Thyroid gland (tissue), 4 donors: ENCODE results near the gene BACH2. TPM values are rescaled to one million over a fixed set of nuclear protein-coding genes. Genes with fewer than 3 reads are reported as not detected.

Experiments used
- DNase-seq, 2 donors: peaks; one replicate each; pipeline ENCODE4 v3.0.0-alpha.2; 2019
- H3K27ac ChIP-seq, 3 donors: fragments of 200-600 bp; sonication (generic); 1 replicate in 2 of 3; 2 replicates in 1 of 3; pipeline ENCODE4 v1.5.1; 2016 to 2019; ENCODE audit warnings: mild to moderate bottlenecking in 1 of 3, moderate library complexity in 1 of 3
- H3K27me3 ChIP-seq: fragments of 200-600 bp; sonication (generic); one replicate; pipeline ENCODE4 v1.5.1; 2019
- H3K36me3 ChIP-seq, 2 donors: fragments of 200-600 bp; sonication (generic); one replicate each; pipeline ENCODE4 v1.5.1; 2016 to 2019
- H3K4me1 ChIP-seq, 2 donors: fragments of 200-600 bp; sonication (generic); one replicate each; pipeline ENCODE4 v1.5.1; 2017 to 2019
- H3K4me3 ChIP-seq, 3 donors: fragments of 200-600 bp; sonication (generic); replicated peaks in 1 of 3; 1 replicate in 2 of 3; 2 replicates in 1 of 3; pipeline ENCODE4 v1.5.1; 2016; ENCODE audit warnings: mild to moderate bottlenecking in 1 of 3
- H3K9me3 ChIP-seq: fragments of 200-600 bp; sonication (generic); one replicate; pipeline ENCODE4 v1.5.1; 2017
- POLR2A ChIP-seq, 2 donors: fragments of 450-650 bp; IDR thresholded peaks; one replicate each; pipeline ENCODE4 v1.6.1; 2017; ENCODE audit warnings: antibody characterized with exemption in 2 of 2, mild to moderate bottlenecking in 2 of 2, moderate library complexity in 1 of 2
- WGBS, 2 donors: methylation state at CpG; one replicate each; pipeline ENCODE4 v1.1.5; 2017; 5-methylcytosine and 5-hydroxymethylcytosine counted together
- intact Hi-C: fragments of 100-400 bp; cut with DNase I; formaldehyde crosslinking; loops from one replicate; pipeline ENCODE4 v1.15.1; 2023
- total RNA-seq, 4 donors: library from RNA; depleted of rRNA; stranded (reverse); fragments of >200 nt; gene quantifications; one replicate each; pipeline ENCODE4 v1.2.3, GENCODE V29; 2016
- TF ChIP-seq, protein P1 (sequence below), 6 experiments: fragments of 200-600 bp in 3 of 6; fragments of 450-650 bp in 3 of 6; sonication (generic) in 3 of 6; IDR thresholded peaks; one replicate each; pipeline ENCODE4 v1.5.1; 2016 to 2019; ENCODE audit warnings: antibody characterized with exemption in 6 of 6, mild to moderate bottlenecking in 2 of 6, inconsistent platforms in 1 of 6, moderate library complexity in 1 of 6

Gene BACH2
- total RNA-seq, 4 donors from 2014 or later = 0.98 to 6.6 (median 3.9) TPM

DNA sequence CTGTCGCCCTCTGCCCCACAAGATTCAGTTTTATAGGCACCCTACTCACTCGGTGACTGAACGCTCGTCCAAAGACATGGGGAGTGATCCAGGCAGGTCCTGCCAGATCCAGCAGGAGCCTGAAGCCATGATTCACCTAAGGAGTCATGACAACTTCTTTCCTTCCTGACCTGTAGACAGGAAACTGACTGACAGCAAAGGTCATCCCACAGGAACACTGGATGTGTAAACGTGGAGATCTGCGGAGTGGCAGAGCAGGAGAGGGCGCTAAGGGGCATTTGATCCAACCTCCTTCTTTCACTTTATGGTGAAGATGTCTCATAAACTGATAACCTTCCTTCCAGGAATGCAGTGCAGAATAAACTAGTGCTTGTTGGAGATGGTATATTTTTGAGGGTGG is 210.1 kb downstream of the BACH2 start:
- 77 to 90% methylated on average over 7 of the region's 7 CpGs for WGBS, 2 donors
- Histone ChIP-seq H3K27ac (no peak overlapping the region), H3K36me3 (no peaks in the 10 kb centered on the region), H3K27me3 (no peaks in the 10 kb centered on the region), H3K4me3 (no peak overlapping the region), H3K9me3 (no peaks in the 10 kb centered on the region), H3K4me1 (no peaks in the 10 kb centered on the region)
- DNase-seq = no peak
- intact Hi-C loops = no loop called here
- TF ChIP-seq, protein P1, sequence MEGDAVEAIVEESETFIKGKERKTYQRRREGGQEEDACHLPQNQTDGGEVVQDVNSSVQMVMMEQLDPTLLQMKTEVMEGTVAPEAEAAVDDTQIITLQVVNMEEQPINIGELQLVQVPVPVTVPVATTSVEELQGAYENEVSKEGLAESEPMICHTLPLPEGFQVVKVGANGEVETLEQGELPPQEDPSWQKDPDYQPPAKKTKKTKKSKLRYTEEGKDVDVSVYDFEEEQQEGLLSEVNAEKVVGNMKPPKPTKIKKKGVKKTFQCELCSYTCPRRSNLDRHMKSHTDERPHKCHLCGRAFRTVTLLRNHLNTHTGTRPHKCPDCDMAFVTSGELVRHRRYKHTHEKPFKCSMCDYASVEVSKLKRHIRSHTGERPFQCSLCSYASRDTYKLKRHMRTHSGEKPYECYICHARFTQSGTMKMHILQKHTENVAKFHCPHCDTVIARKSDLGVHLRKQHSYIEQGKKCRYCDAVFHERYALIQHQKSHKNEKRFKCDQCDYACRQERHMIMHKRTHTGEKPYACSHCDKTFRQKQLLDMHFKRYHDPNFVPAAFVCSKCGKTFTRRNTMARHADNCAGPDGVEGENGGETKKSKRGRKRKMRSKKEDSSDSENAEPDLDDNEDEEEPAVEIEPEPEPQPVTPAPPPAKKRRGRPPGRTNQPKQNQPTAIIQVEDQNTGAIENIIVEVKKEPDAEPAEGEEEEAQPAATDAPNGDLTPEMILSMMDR (IDR thresholded peaks at IDR 0.05) = no peak
- no peak for TF ChIP-seq POLR2A (IDR thresholded peaks at IDR 0.05)

DNA sequence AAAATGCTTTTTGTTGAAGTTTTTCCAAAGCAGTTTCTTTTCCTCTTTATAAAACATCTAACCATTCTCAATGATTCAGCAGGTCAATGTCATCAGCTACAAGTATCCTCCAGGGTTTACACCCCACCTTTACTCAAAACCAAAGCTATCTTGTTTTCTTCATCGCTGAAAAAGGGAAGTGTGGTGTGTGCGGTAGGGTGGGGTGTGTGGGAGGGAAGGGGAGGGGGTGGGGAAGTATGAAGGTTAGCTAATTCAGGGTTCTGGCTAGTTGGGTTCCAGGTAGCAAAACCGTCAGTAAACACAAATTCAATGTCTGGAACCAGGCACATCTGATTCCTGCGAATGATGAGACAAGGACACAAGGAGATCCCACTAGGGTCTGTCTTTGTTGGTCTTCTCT is 212.8 kb downstream of the BACH2 start:
- Histone ChIP-seq H3K36me3 (no peaks in the 10 kb centered on the region), H3K4me3 (no peak overlapping the region), H3K27me3 (no peaks in the 10 kb centered on the region), H3K27ac (no peak overlapping the region), H3K4me1 (no peaks in the 10 kb centered on the region), H3K9me3 (no peaks in the 10 kb centered on the region)
- no peak for DNase-seq
- TF ChIP-seq POLR2A (IDR thresholded peaks at IDR 0.05) = no peak
- TF ChIP-seq, protein P1 (IDR thresholded peaks at IDR 0.05) = no peak
- WGBS, 2 donors = 86 to 88% methylated on average over 4 of the region's 4 CpGs
- intact Hi-C loops = no loop called here

DNA sequence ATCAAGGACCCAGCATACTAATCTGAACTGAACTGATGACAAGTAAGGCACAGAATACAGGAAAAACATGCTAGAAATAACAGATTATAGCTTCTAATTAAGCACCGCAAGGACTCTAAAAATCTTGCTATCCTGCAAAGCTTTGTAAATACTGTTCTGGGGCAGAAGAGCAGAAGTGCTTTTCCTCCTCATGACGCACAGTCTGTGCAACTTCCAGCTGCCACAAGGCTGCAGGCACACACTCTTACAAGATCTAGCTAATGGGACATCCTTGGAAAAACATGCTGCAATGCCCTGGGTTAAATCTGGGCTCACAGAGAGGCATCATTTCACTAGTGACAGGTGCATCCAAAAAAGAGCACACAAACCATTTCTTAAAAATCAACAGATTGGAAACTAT is 213.8 kb downstream of the BACH2 start:
- Histone ChIP-seq H3K27ac (no peak overlapping the region), H3K4me3 (no peak overlapping the region), H3K4me1 (no peaks in the 10 kb centered on the region), H3K36me3 (no peaks in the 10 kb centered on the region), H3K9me3 (no peaks in the 10 kb centered on the region), H3K27me3 (no peaks in the 10 kb centered on the region)
- intact Hi-C loops = no loop called here
- no peak for TF ChIP-seq POLR2A (IDR thresholded peaks at IDR 0.05)
- TF ChIP-seq, protein P1 (IDR thresholded peaks at IDR 0.05) = no peak
- WGBS, 2 donors = 75 to 90% methylated on average over 2 of the region's 2 CpGs
- DNase-seq = no peak

DNA sequence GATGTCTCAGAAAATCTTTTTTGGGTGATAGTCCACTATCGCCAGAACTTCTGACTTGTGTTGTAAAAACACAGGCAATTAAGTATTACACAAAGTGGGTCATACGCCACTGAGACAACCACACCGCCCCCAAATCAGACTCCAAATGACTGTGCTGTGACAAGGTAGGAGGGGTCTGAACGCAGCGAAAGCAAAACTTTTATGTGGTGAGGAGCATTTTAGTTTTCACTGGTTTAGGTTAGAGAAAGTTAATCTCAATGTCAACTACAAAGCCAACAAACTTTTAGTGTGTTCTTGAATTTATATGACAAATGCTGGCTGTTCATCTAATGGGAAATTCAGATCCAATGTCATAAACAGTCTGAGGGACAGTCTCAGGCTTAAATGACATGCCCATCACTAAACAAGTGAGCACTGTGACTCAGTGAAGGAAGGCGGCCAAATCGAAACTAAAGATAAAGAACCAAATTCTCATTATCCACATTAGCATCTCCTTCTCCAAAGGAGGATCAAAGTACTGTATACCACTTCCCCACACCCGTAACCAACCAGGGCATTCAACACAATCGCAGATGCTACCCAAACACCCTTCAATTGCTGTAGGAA is 215.7 kb downstream of the BACH2 start:
- Histone ChIP-seq H3K27ac (no peak overlapping the region), H3K36me3 (no peaks in the 10 kb centered on the region), H3K9me3 (no peaks in the 10 kb centered on the region), H3K27me3 (no peaks in the 10 kb centered on the region), H3K4me3 (no peak overlapping the region), H3K4me1 (no peaks in the 10 kb centered on the region)
- no peak for DNase-seq
- TF ChIP-seq, protein P1 (IDR thresholded peaks at IDR 0.05) = no peak
- TF ChIP-seq POLR2A (IDR thresholded peaks at IDR 0.05) = no peak
- WGBS, 2 donors = 88 to 91% methylated on average over 9 of the region's 9 CpGs
- intact Hi-C loops = no loop called here

DNA sequence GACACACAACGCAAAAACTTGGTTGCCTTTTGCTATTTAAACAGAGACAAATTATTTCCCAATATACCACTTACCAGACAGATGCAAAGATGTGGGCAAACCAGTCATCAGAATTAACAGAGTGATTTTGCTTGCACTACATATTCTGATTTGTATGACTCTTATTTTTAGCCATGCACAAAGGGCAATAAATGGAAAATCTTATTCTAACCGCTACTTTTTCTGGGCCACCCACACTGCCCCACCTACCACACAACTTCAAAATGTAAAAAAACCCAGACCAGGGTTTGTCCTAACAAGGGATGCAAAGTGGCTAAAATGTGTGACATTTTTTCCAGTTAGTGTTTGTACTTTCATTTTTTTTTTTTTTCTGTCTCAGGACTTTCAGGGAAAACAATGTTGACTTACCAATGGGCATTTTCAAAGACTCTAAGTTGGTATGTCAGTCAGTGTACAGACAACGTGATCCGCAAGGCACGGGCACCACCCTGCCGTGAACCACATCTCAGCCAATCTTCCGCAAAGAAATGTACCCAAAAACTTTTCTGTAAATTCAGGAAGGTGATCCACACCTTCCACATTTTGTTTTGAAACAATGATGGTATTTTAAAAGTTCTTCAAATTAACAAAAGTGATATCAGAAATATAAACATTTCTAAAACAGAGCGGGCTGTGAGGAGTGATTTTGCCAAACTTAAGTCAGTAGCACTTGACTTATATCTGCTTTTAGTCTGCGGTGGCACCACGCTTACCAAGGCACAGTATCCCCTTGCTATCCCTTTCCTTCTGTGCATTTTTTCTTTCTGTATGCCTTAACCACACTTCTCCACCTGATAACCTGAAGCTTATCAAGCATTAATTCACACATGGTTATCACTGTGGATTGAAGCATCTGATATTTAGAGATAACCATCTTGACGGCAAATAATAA is 216.8 kb downstream of the BACH2 start:
- no peak for DNase-seq
- H3K36me3 ChIP-seq = no peaks in the 10 kb centered on the region
- TF ChIP-seq, protein P1 (IDR thresholded peaks at IDR 0.05) = no peak
- TF ChIP-seq POLR2A (IDR thresholded peaks at IDR 0.05) = no peak
- no peak overlapping the region for H3K4me3 ChIP-seq
- WGBS, 2 donors = 94% methylated on average over 11 of the region's 11 CpGs
- no peaks in the 10 kb centered on the region for H3K9me3 ChIP-seq
- H3K27me3 ChIP-seq = no peaks in the 10 kb centered on the region
- intact Hi-C loops = no loop called here
- H3K4me1 ChIP-seq = no peaks in the 10 kb centered on the region
- no peak overlapping the region for H3K27ac ChIP-seq
